Kasumi-1 (cell line): ENCODE data around the gene POP4.
A peak's percentile ranks its signal among the peaks of the same experiment; 100 is the strongest.
"Not testable (repeated sequence)": the region's sequence is repeated elsewhere in the genome, so short reads cannot be mapped to it uniquely, and the experiment has no call there.

Experiments
- DNase-seq, 2 experiments: peaks; one replicate each; lab custom pipeline; 2025; lab: John Stamatoyannopoulos, UW

POP4 gene

GRCh38 chr19:29605653-29606419, at the start of gene POP4:
Gene POP4 (plus strand): TSS chr19:29606283. CDS start chr19:29606319, 36 bp downstream.
- DNase-seq, result peak; percentile 93

- DNase-seq, result not testable (repeated sequence)
These were observed 47.0 kb upstream of the POP4 start for GRCh38 chr19:29559110-29559509.

- no peak for DNase-seq
These were observed 46.3 kb upstream of the POP4 start for GRCh38 chr19:29559743-29560142.

GRCh38 chr19:29560313-29561075, 45.6 kb upstream of the POP4 start:
- no peak for DNase-seq

- DNase-seq, result no peak
These were observed 44.5 kb upstream of the POP4 start for GRCh38 chr19:29561601-29562000.

GRCh38 chr19:29562299-29563297, 43.5 kb upstream of the POP4 start:
- DNase-seq, result no peak

GRCh38 chr19:29563486-29564101, 42.5 kb upstream of the POP4 start:
- no peak for DNase-seq

GRCh38 chr19:29564574-29565005, 41.5 kb upstream of the POP4 start:
- DNase-seq, result no peak

- no peak for DNase-seq
These were observed 40.9 kb upstream of the POP4 start for GRCh38 chr19:29565171-29565570.

- DNase-seq, result no peak
These were observed 39.5 kb upstream of the POP4 start for GRCh38 chr19:29566496-29567054.

- no peak for DNase-seq
These were observed 38.6 kb upstream of the POP4 start for GRCh38 chr19:29567366-29567915.

GRCh38 chr19:29568036-29569025, 37.8 kb upstream of the POP4 start:
- no peak for DNase-seq

GRCh38 chr19:29569038-29569911, 36.8 kb upstream of the POP4 start:
- DNase-seq, result no peak

- no peak for DNase-seq
These were observed 34.9 kb upstream of the POP4 start for GRCh38 chr19:29571181-29571580.

- no peak for DNase-seq
These were observed 32.6 kb upstream of the POP4 start for GRCh38 chr19:29573486-29573885.

GRCh38 chr19:29574510-29574909, 31.6 kb upstream of the POP4 start:
- DNase-seq, result no peak

- DNase-seq, result no peak
These were observed 30.0 kb upstream of the POP4 start for GRCh38 chr19:29576046-29576606.
